SU-DHL-6 (cell line): ENCODE data around the gene IL20RB.

Experiments used
- CTCF ChIP-seq: fragments of 200-600 bp; sonication (generic); IDR thresholded peaks from one replicate; pipeline ENCODE4 v1.5.1; 2017; ENCODE audit warnings: antibody characterized with exemption, mild to moderate bottlenecking, low read length, moderate library complexity; ENCODE audit not compliant: insufficient read depth, poor library complexity, severe bottlenecking
- EZH2phosphoT487 ChIP-seq: fragments of 200-600 bp; sonication (generic), shearing (Covaris generic); conservative IDR thresholded peaks from 2 replicates; pipeline ENCODE4 v1.6.1; 2018; ENCODE audit warnings: mild to moderate bottlenecking, antibody characterized with exemption, low read length, moderate library complexity, mixed read lengths

GRCh38 chr3:137024348-137024747, 66.6 kb downstream of the IL20RB start:
- TF ChIP-seq CTCF (no peak), EZH2phosphoT487 (no peak)
